Activated B cell treated with CpG ODN at 0.5 μM for 24 hours (primary cell): ENCODE data around the gene LMTK2. TPM values are rescaled to one million over a fixed set of nuclear protein-coding genes. Genes with fewer than 3 reads are reported as not detected.

Experiments
- ATAC-seq: fragments of 200-7000 bp; cut with Tn5 transposase; one replicate; pipeline ENCODE4 v1.10.0; 2021; ENCODE audit warnings: low read depth, mild to moderate bottlenecking, moderate library complexity
- CTCF ChIA-PET: fragments of 350-600 bp; sonication (Branson Sonifier 250); formaldehyde crosslinking; loops from one replicate; lab custom pipeline; 2021; ENCODE audit warnings: antibody characterized with exemption; lab: Charles Lee
- POLR2A ChIA-PET: fragments of 350-600 bp; sonication (Branson Sonifier 250); formaldehyde crosslinking; loops from one replicate; lab custom pipeline; 2021; ENCODE audit warnings: antibody characterized with exemption; lab: Charles Lee
- DNase-seq: peaks from one replicate; pipeline ENCODE4 v3.0.0; 2022
- H3K27ac Mint-ChIP-seq: one replicate; pipeline ENCODE4 v1.8.0; 2020; ENCODE audit warnings: mixed read lengths
- H3K27me3 Mint-ChIP-seq: one replicate; pipeline ENCODE4 v1.8.0; 2021; ENCODE audit warnings: mixed read lengths
- H3K36me3 Mint-ChIP-seq: one replicate; pipeline ENCODE4 v1.8.0; 2021; ENCODE audit warnings: low read depth, mixed read lengths
- H3K4me1 Mint-ChIP-seq: one replicate; pipeline ENCODE4 v1.8.0; 2021; ENCODE audit warnings: mixed read lengths
- H3K4me3 Mint-ChIP-seq: one replicate; pipeline ENCODE4 v1.8.0; 2020; ENCODE audit warnings: mild to moderate bottlenecking, mixed read lengths
- H3K9me3 Mint-ChIP-seq: one replicate; pipeline ENCODE4 v1.8.0; 2020; ENCODE audit warnings: mixed read lengths
- intact Hi-C: fragments of 100-400 bp; cut with micrococcal nuclease; formaldehyde crosslinking; loops from one replicate; pipeline ENCODE4 v1.15.1; 2024
- total RNA-seq: library from RNA; stranded (reverse); gene quantifications from 2 replicates; pipeline ENCODE4 v1.2.3, GENCODE V29; 2022
- TF ChIP-seq, protein P1 (sequence below): fragments of 200-600 bp; IDR thresholded peaks from one replicate; pipeline ENCODE4 v1.8.0; 2022; ENCODE audit warnings: antibody characterized with exemption, mild to moderate bottlenecking

Gene LMTK2
- total RNA-seq, 1 donor from 2014 or later = 9.6 TPM

DNA sequence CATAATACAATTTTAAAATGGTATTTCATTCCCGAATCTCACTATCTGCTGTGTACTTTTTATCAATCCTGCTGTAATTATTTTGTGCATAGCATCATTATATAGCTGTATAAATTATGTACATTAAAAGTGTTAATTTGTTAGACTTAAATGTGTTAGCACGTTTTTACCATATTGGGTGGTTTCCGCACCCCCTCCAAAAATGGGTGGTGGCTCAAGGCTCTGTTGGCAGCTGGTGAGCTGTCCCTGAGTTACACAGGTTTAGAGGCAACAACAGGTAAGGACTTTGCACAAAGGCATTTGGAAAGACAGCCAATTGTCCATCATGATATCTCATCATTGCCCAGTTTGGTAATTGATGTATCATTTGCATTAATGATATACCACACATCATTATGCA lies 18.6 kb upstream of the LMTK2 start:
- Mint-ChIP-seq H3K27me3 (peaks cover 7% of the 10 kb centered on the region), H3K9me3 (peaks cover 3% of the 10 kb centered on the region)
- DNase-seq = no peak

DNA sequence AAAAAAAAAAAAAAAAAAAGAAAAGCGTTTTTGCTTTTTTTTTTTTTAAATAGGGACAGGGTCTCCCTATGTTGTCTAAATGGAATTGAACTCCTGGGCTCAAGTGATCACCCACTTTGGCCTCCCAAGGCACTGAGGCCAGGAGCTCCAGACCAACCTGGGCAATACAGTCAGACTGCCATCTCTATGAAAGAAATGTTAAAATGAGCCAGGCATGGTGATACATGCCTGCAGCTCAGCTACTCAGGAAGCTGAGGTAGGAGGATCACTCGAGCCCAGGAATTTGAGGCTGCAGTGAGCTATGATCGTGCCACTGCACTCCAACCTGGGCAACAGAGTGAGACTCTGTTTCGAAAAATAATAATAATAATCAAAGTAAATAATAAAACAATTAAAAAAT lies 16.5 kb upstream of the LMTK2 start:
- H3K27ac Mint-ChIP-seq = no peak overlapping the region
- no peaks in the 10 kb centered on the region for H3K4me1 Mint-ChIP-seq
- ATAC-seq (no peak), DNase-seq (no peak)
- CTCF ChIA-PET = no interaction called here
- TF ChIP-seq, protein P1, sequence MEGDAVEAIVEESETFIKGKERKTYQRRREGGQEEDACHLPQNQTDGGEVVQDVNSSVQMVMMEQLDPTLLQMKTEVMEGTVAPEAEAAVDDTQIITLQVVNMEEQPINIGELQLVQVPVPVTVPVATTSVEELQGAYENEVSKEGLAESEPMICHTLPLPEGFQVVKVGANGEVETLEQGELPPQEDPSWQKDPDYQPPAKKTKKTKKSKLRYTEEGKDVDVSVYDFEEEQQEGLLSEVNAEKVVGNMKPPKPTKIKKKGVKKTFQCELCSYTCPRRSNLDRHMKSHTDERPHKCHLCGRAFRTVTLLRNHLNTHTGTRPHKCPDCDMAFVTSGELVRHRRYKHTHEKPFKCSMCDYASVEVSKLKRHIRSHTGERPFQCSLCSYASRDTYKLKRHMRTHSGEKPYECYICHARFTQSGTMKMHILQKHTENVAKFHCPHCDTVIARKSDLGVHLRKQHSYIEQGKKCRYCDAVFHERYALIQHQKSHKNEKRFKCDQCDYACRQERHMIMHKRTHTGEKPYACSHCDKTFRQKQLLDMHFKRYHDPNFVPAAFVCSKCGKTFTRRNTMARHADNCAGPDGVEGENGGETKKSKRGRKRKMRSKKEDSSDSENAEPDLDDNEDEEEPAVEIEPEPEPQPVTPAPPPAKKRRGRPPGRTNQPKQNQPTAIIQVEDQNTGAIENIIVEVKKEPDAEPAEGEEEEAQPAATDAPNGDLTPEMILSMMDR = no peak
- H3K9me3 Mint-ChIP-seq = peaks cover 10% of the 10 kb centered on the region
- intact Hi-C loops = no loop called here
- POLR2A ChIA-PET = no interaction called here
- H3K4me3 Mint-ChIP-seq = no peak overlapping the region
- no peaks in the 10 kb centered on the region for H3K36me3 Mint-ChIP-seq
- peaks cover 7% of the 10 kb centered on the region for H3K27me3 Mint-ChIP-seq

More for the DNA sequence above, 18.6 kb upstream of the LMTK2 start:
- ChIA-PET POLR2A (no interaction called here), CTCF (interaction anchor here (1.1 kb wide), 1 partner anchor 67 kb away, joined by 3 read pairs; no protein-coding TSS in a partner anchor)
- Mint-ChIP-seq H3K4me1 (no peaks in the 10 kb centered on the region), H3K27ac (no peak overlapping the region), H3K36me3 (no peaks in the 10 kb centered on the region), H3K4me3 (no peak overlapping the region)
- intact Hi-C loops = no loop called here
- TF ChIP-seq, protein P1 = no peak
- ATAC-seq = no peak

DNA sequence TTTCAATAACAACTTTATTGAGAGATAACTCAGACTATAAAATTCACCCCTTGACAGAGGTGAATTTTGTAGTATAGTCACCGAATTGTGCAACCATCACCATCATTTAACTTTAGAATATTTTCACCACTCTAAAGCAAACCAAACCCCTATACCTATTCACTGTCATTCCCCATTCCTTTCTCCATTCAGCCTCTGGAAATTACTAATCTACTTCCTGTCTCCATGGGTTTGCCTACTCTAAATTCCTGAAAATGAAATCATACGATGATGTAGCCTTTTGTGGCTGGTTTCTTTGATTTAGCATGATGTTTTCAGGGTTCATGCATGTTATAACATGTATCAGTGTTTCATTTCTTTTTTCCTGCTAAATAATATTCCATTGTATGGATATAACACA lies 15.6 kb upstream of the LMTK2 start:
- ChIA-PET CTCF (no interaction called here), POLR2A (no interaction called here)
- Mint-ChIP-seq H3K27me3 (peaks cover 7% of the 10 kb centered on the region), H3K9me3 (peaks cover 17% of the 10 kb centered on the region), H3K27ac (no peak overlapping the region), H3K4me3 (no peak overlapping the region), H3K4me1 (no peaks in the 10 kb centered on the region), H3K36me3 (no peaks in the 10 kb centered on the region)
- DNase-seq (no peak), ATAC-seq (no peak)
- intact Hi-C loops = no loop called here
- TF ChIP-seq, protein P1 = no peak

DNA sequence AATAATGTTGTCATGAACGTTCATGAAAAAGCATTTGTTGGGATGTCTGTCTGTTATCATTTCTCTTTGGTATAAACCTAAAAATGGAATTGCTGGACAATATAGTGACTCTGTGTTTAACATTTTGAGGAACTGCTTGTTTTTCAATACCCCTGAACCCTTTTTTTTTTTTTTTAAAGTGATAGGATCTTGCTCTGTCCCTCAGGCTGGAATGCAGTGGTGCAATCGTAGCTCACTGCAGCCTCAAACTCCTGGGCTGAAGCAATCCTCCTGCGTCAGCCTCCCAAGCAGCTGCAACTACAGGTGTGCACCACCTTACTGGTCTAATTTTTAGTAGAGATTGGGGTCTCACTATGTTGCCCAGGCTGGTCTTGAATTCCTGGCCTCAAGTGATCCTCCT lies 15.1 kb upstream of the LMTK2 start:
- ChIA-PET POLR2A (no interaction called here), CTCF (no interaction called here)
- intact Hi-C loops = no loop called here
- no peak for DNase-seq
- H3K27me3 Mint-ChIP-seq = peaks cover 9% of the 10 kb centered on the region
- no peaks in the 10 kb centered on the region for H3K36me3 Mint-ChIP-seq
- no peak overlapping the region for H3K4me3 Mint-ChIP-seq
- TF ChIP-seq, protein P1 = no peak
- H3K27ac Mint-ChIP-seq = no peak overlapping the region
- no peaks in the 10 kb centered on the region for H3K4me1 Mint-ChIP-seq
- peaks cover 20% of the 10 kb centered on the region for H3K9me3 Mint-ChIP-seq
- no peak for ATAC-seq

DNA sequence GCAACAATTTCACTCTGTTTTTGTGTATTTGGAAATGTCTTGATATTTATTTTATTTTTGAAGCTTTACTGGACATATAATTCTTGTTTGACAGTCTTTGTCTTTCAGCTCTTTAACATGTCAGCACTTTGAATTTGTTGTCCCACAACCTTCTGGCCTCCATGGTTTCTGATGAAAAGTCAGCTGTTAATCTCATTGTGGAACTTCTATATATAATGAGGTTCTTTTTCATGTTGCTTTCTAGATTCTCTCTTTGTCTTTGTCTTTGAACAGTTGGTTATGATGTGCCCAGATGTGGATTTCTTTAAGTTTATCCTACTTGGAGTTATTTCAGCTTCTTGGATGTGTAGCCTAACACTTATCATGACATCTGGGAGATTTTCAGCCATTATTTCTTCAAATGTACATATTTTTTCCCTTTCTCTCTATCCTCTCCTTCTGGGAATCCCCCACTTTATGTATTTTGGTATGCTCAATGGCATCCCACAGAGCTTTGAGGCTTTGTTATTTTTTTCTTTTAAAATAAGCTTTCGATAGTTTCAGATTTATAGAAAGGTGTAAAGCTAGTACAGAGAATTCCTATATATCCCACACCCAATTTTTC lies 9.5 kb upstream of the LMTK2 start:
- TF ChIP-seq, protein P1 = no peak
- ATAC-seq = no peak

More for the DNA sequence above, 9.5 kb upstream of the LMTK2 start:
- H3K9me3 Mint-ChIP-seq = peaks cover 43% of the 10 kb centered on the region
- peaks cover 10% of the 10 kb centered on the region for H3K27me3 Mint-ChIP-seq
- no peaks in the 10 kb centered on the region for H3K36me3 Mint-ChIP-seq
- ChIA-PET CTCF (interaction anchor here (1.0 to 1.3 kb wide), 2 partner anchors 8 to 71 kb away, joined by 3 to 4 read pairs; no protein-coding TSS in a partner anchor), POLR2A (no interaction called here)
- H3K4me1 Mint-ChIP-seq = no peaks in the 10 kb centered on the region
- H3K4me3 Mint-ChIP-seq = no peak overlapping the region
- intact Hi-C loops = no loop called here
- no peak overlapping the region for H3K27ac Mint-ChIP-seq
- DNase-seq = no peak
